ENCODE results near the gene STRADA.

- TF ChIP-seq CTCF (IDR thresholded peaks at IDR 0.05) = no peak
- TF ChIP-seq POLR2A (IDR thresholded peaks at IDR 0.05) = no peak
Observed at GRCh38 chr17:63718988-63719387, 22.6 kb downstream of the STRADA start.

Data from Peyer's patch (tissue), 4 donors.